A549 (cell line): ENCODE measurements around the gene IDUA.

Source experiments
- CTCF ChIP-seq: fragments of >200 bp; sonication (Bioruptor Twin); formaldehyde crosslinking; IDR thresholded peaks from 3 replicates; pipeline ENCODE4 v1.5.1; 2016
- HMGXB4 ChIP-seq: fragments of 250-450 bp; sonication (Bioruptor Pico); IDR thresholded peaks from 2 replicates; pipeline ENCODE4 v1.5.0; 2021; ENCODE audit warnings: mild to moderate bottlenecking, moderate library complexity, borderline replicate concordance
- JUN ChIP-seq, 2 experiments: fragments of >200 bp; sonication (Bioruptor Twin); formaldehyde crosslinking; IDR thresholded peaks; 2 replicates in 1 of 2; 3 replicates in 1 of 2; pipeline ENCODE4 v1.6.1; 2016 to 2017
- PBX3 ChIP-seq: IDR thresholded peaks from 2 replicates; pipeline ENCODE4 v1.6.1; 2012
- POLR2A ChIP-seq: IDR thresholded peaks from 2 replicates; pipeline ENCODE4 v1.6.1; 2012; ENCODE audit warnings: mild to moderate bottlenecking, low read length
- RAD21 ChIP-seq, 2 experiments: fragments of >200 bp in 1 of 2; sonication (Bioruptor Twin) in 1 of 2; formaldehyde crosslinking in 1 of 2; IDR thresholded peaks in 1 of 2; conservative IDR thresholded peaks in 1 of 2; 2 replicates in 1 of 2; 3 replicates in 1 of 2; pipeline ENCODE4 v1.6.1; 2012 to 2018; ENCODE audit warnings: inconsistent platforms in 1 of 2
- RARB ChIP-seq: fragments of 250-450 bp; sonication (Bioruptor Pico); IDR thresholded peaks from 2 replicates; pipeline ENCODE4 v1.8.0; 2021; ENCODE audit warnings: mild to moderate bottlenecking, moderate library complexity
- USF2 ChIP-seq: fragments of 450-650 bp; IDR thresholded peaks from 2 replicates; pipeline ENCODE4 v1.6.1; 2014; ENCODE audit warnings: antibody characterized with exemption

GRCh38 chr4:1043651-1044468, 57.0 kb downstream of the IDUA start:
- no peak; a peak in 1 of 5 replicates for TF ChIP-seq RAD21 (conservative IDR thresholded peaks at IDR 0.05 in 1 of 2, IDR thresholded peaks at IDR 0.05 in 1 of 2)
- no peak for TF ChIP-seq POLR2A
- TF ChIP-seq HMGXB4 (CRISPR knock-in tag) = no peak
- peak; percentile 76 to 95 for TF ChIP-seq JUN (IDR thresholded peaks at IDR 0.05)
- TF ChIP-seq USF2 = peak; percentile 59
- peak; percentile 69; the same call in 1 of the 2 replicates for TF ChIP-seq PBX3
- no peak for TF ChIP-seq CTCF
- TF ChIP-seq RARB = no peak
